COLO668 (cell line): ENCODE results near the gene ZNF69.

ENCODE experiments used
- DNase-seq: peaks from one replicate; lab custom pipeline; 2025; ENCODE audit not compliant: unreplicated experiment; lab: John Stamatoyannopoulos, UW

The ZNF69 gene

DNA sequence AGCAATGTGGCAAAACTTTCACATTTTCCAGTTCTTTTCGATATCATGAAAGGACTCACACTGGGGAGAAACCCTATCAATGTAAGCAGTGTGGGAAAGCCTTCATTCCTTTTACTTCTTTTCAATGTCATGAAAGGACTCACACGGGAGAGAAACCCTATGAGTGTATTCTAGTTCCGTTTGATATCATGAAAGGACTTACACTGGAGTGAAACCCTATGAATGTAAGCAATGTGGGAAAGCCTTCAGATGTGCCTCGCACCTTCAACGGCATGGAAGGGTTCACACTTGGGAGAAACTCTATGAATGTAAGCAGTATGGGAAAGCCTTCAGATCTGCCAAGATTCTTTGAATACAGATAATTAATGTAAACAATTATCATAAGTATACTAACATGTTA lies 62.7 kb downstream of the ZNF69 start:
- no peak for DNase-seq
